ENCODE measurements around the gene KRT2. TPM values are rescaled to one million over a fixed set of nuclear protein-coding genes. Genes with fewer than 3 reads are reported as not detected.

Gene KRT2
- total RNA-seq, 4 donors from 2014 or later, result 1.3 TPM; not detected in 3

DNA sequence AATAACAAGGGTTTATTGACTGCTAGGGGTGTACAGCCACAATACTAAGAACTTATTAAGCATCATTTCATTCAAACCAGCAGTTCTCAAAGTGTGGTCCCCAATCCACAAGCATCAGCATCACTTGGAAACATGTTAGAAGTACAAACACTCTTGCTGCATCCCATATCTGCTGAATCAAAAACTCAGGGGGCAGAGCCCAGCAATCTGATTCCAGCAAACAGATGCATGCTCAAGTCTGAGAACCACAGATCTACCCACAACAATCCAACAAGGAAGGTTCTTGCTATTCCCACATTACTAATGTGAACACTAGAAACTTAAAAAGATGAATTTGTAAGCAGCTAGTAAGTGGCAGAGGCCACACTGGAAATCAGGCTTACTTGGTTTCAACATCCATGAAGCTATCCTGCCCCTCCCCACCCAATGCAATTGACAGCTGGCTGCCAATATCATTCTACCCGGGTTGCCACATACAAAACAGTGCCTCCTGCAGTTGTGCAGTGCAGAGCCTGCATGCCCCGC, 45.1 kb upstream of the KRT2 start:
- Histone ChIP-seq H3K36me3 (no peaks in the 10 kb centered on the region), H3K27me3 (no peaks in the 10 kb centered on the region), H3K27ac (no peak overlapping the region), H3K4me1 (no peaks in the 10 kb centered on the region), H3K9me3 (no peaks in the 10 kb centered on the region), H3K4me3 (replicated peaks in 1 of 3) (no peak overlapping the region)
- TF ChIP-seq, protein P1, sequence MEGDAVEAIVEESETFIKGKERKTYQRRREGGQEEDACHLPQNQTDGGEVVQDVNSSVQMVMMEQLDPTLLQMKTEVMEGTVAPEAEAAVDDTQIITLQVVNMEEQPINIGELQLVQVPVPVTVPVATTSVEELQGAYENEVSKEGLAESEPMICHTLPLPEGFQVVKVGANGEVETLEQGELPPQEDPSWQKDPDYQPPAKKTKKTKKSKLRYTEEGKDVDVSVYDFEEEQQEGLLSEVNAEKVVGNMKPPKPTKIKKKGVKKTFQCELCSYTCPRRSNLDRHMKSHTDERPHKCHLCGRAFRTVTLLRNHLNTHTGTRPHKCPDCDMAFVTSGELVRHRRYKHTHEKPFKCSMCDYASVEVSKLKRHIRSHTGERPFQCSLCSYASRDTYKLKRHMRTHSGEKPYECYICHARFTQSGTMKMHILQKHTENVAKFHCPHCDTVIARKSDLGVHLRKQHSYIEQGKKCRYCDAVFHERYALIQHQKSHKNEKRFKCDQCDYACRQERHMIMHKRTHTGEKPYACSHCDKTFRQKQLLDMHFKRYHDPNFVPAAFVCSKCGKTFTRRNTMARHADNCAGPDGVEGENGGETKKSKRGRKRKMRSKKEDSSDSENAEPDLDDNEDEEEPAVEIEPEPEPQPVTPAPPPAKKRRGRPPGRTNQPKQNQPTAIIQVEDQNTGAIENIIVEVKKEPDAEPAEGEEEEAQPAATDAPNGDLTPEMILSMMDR (IDR thresholded peaks at IDR 0.05), result no peak
- no peak for TF ChIP-seq POLR2A (IDR thresholded peaks at IDR 0.05)
- no peak for DNase-seq
- intact Hi-C loops (cut with DNase I), result no loop called here
- 62 to 83% methylated on average over 2 of the region's 2 CpGs for WGBS, 2 donors

DNA sequence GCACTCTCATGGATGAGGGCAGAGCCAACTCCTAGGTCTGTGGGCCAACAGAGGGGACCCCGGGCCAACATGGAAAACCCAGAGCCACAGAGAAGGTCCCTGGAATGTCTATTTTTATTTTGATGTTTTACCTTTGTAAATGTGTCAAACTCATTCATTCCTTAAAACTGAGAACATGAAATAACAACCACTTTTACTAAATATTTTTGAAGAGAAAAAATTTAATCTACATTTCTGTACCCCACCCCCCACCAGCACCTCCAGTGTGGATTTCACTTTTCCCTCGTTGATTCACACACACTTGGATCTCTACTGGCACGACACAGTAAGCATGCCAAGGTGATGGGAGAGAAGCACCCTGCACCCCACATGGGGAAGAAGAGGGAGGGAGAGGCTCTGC, 44.6 kb upstream of the KRT2 start:
- H3K27ac ChIP-seq, result no peak overlapping the region
- no peaks in the 10 kb centered on the region for H3K27me3 ChIP-seq
- no peaks in the 10 kb centered on the region for H3K36me3 ChIP-seq
- H3K4me1 ChIP-seq, result no peaks in the 10 kb centered on the region
- H3K4me3 ChIP-seq (replicated peaks in 1 of 3), result no peak overlapping the region
- TF ChIP-seq POLR2A (IDR thresholded peaks at IDR 0.05), result no peak
- TF ChIP-seq, protein P1 (IDR thresholded peaks at IDR 0.05), result no peak
- no peaks in the 10 kb centered on the region for H3K9me3 ChIP-seq
- no peak for DNase-seq
- intact Hi-C loops (cut with DNase I), result no loop called here
- 62 to 74% methylated on average over 3 of the region's 3 CpGs for WGBS, 2 donors

- Histone ChIP-seq H3K4me1 (peaks cover 3 to 9% of the 10 kb centered on the region in 2 donors), H3K36me3 (no peaks in the 10 kb centered on the region), H3K27ac (no peak overlapping the region), H3K4me3 (replicated peaks in 1 of 3) (no peak overlapping the region), H3K27me3 (no peaks in the 10 kb centered on the region), H3K9me3 (no peaks in the 10 kb centered on the region)
- DNase-seq, result no peak
- TF ChIP-seq, protein P1 (IDR thresholded peaks at IDR 0.05), result no peak
- no peak for TF ChIP-seq POLR2A (IDR thresholded peaks at IDR 0.05)
- intact Hi-C loops (cut with DNase I), result no loop called here
- WGBS, 2 donors, result 85 to 86% methylated on average over 2 to 3 of the region's 3 CpGs
Measured at GRCh38 chr12:52695039-52695438, 43.0 kb upstream of the KRT2 start.

DNA sequence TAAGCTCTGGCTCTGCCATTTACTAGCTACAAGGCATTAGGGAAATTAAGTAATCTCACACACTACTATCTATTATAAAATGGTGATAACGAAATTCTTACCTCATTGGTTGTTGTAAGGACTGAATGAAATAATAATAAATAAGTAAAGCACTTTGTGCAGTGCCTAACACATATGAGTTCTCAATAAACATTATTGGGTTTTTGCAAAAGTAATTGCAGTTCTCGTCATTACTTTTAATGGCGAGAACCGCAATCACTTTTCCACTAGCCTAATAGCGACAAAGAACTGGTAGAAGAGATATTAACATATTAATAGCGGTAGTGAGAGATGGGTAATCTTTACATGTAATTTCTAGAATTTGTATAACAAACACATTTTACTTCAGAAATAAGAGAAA, 42.1 kb upstream of the KRT2 start:
- Histone ChIP-seq H3K9me3 (no peaks in the 10 kb centered on the region), H3K36me3 (no peaks in the 10 kb centered on the region), H3K4me3 (replicated peaks in 1 of 3) (no peak overlapping the region), H3K4me1 (peaks cover 3 to 9% of the 10 kb centered on the region in 2 donors), H3K27me3 (no peaks in the 10 kb centered on the region), H3K27ac (no peak overlapping the region)
- TF ChIP-seq POLR2A (IDR thresholded peaks at IDR 0.05), result no peak
- TF ChIP-seq, protein P1 (IDR thresholded peaks at IDR 0.05), result no peak
- WGBS, 2 donors, result 92 to 94% methylated on average over 6 of the region's 6 CpGs
- DNase-seq, result no peak
- intact Hi-C loops (cut with DNase I), result no loop called here

DNA sequence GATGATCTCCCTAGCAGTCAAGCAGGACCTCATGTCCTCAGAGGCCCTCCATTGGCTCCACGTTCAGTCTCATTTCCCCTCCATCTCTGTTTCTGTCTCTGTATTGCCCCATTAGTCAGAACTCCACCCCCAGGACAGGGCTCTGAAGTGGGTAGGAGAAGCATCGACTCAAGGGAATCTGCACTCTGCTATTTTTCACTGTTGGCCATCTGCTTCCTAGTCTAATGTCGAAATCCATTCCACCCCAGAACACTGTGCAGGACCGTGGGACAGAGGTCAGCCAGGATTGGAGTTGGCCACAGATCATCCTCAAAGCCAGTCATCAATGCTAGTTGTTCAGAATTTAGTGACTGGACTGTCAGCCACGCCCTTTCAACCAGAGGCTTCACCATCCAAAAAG, 41.2 kb upstream of the KRT2 start:
- intact Hi-C loops (cut with DNase I), result no loop called here
- H3K27me3 ChIP-seq, result no peaks in the 10 kb centered on the region
- 72 to 79% methylated on average over 5 of the region's 5 CpGs for WGBS, 2 donors

More for the DNA sequence above, 41.2 kb upstream of the KRT2 start:
- TF ChIP-seq, protein P1 (IDR thresholded peaks at IDR 0.05), result no peak
- H3K4me3 ChIP-seq (replicated peaks in 1 of 3), result no peak overlapping the region
- no peaks in the 10 kb centered on the region for H3K36me3 ChIP-seq
- no peak for DNase-seq
- H3K9me3 ChIP-seq, result no peaks in the 10 kb centered on the region
- H3K27ac ChIP-seq, result no peak overlapping the region
- peaks cover 3 to 9% of the 10 kb centered on the region in 2 donors for H3K4me1 ChIP-seq

Measured in thyroid gland (tissue), 4 donors.